SH-SY5Y (cell line): ENCODE data around the gene KLKB1.

Experiments
- GATA2 ChIP-seq: IDR thresholded peaks from 2 replicates; pipeline ENCODE4 v1.6.1; 2011; ENCODE audit warnings: mild to moderate bottlenecking, low read depth, low read length
- GATA3 ChIP-seq: IDR thresholded peaks from 2 replicates; pipeline ENCODE4 v1.6.1; 2011; ENCODE audit warnings: low read depth, mild to moderate bottlenecking, low read length, moderate library complexity

DNA sequence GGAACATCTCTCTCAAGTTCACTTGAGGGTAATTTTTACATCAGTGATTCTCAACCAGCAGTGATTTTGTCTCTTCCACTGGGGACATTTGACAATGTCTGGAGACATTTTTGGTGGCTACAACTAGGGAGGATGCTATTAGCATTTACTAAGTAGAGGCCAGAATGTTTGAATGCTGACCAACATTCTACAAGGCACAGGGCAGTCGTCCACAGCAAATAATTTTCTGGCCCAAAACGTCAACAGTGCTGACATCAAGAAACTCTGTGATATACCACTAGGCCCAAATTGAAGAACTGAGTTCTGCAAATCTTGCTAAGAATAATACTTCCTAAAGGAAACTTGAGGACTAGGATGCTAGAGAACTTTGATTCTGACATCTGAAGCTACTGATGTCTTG, 7.1 kb downstream of the KLKB1 start:
- no peak for TF ChIP-seq GATA2
- no peak for TF ChIP-seq GATA3
